ENCODE data around the gene GYPA.
"Not testable (repeated sequence)": the region's sequence is repeated elsewhere in the genome, so short reads cannot be mapped to it uniquely, and the experiment has no call there.

GYPA gene

GRCh38 chr4:144128709-144129320, 11.7 kb downstream of the GYPA start:
- DNase-seq: not testable (repeated sequence)

GRCh38 chr4:144125109-144125508, 15.4 kb downstream of the GYPA start:
- not testable (repeated sequence) for DNase-seq

GRCh38 chr4:144123982-144124635, 16.4 kb downstream of the GYPA start:
- not testable (repeated sequence) for DNase-seq

GRCh38 chr4:144123269-144123668, 17.2 kb downstream of the GYPA start:
- not testable (repeated sequence) for DNase-seq

GRCh38 chr4:144119752-144120151, 20.8 kb downstream of the GYPA start:
- not testable (repeated sequence) for DNase-seq

- no peak for DNase-seq
Measured at GRCh38 chr4:144115519-144115918, 25.0 kb downstream of the GYPA start.

GRCh38 chr4:144113546-144113945, 27.0 kb downstream of the GYPA start:
- DNase-seq: no peak

- DNase-seq: no peak
Measured at GRCh38 chr4:144104509-144105130, 35.9 kb downstream of the GYPA start.

GRCh38 chr4:144097776-144098175, 42.7 kb downstream of the GYPA start:
- not testable (repeated sequence) for DNase-seq

GRCh38 chr4:144093995-144094394, 46.5 kb downstream of the GYPA start:
- DNase-seq: not testable (repeated sequence)

- DNase-seq: not testable (repeated sequence)
Measured at GRCh38 chr4:144091181-144091580, 49.3 kb downstream of the GYPA start.

- DNase-seq: no peak
Measured at GRCh38 chr4:144090744-144091143, 49.8 kb downstream of the GYPA start.

- not testable (repeated sequence) for DNase-seq
Measured at GRCh38 chr4:144082053-144082452, 58.5 kb downstream of the GYPA start.

GRCh38 chr4:144080135-144080534, 60.4 kb downstream of the GYPA start:
- DNase-seq: not testable (repeated sequence)

GRCh38 chr4:144078746-144079145, 61.8 kb downstream of the GYPA start:
- DNase-seq: not testable (repeated sequence)

- DNase-seq: not testable (repeated sequence)
Measured at GRCh38 chr4:144061556-144061955, 79.0 kb downstream of the GYPA start.

- DNase-seq: not testable (repeated sequence)
Measured at GRCh38 chr4:144060234-144060859, 80.2 kb downstream of the GYPA start.
